A673 (cell line): ENCODE data around the gene SPEG.

ENCODE experiments used
- CTCF ChIP-seq: fragments of 300-800, 200-600 bp; sonication (generic); conservative IDR thresholded peaks from 2 replicates; pipeline ENCODE4 v1.5.1; 2017; ENCODE audit warnings: low read depth, mild to moderate bottlenecking, antibody characterized with exemption, low read length, moderate library complexity, mixed read lengths
- EZH2 ChIP-seq: fragments of 200-600 bp; sonication (generic); IDR thresholded peaks from 2 replicates; pipeline ENCODE4 v1.6.1; 2017; ENCODE audit warnings: borderline replicate concordance, low read depth, mild to moderate bottlenecking, mixed read lengths, antibody characterized with exemption, low read length; ENCODE audit not compliant: poor library complexity, severe bottlenecking

- TF ChIP-seq CTCF (no peak), EZH2 (no peak)
Observed at GRCh38 chr2:219437690-219438206, 3.1 kb downstream of the SPEG start.
